HCEC 1CT (cell line): ENCODE results near the gene WIPF2.
"Not testable (repeated sequence)": the region's sequence is repeated elsewhere in the genome, so short reads cannot be mapped to it uniquely, and the experiment has no call there.

Experiments used
- DNase-seq: peaks from one replicate; pipeline ENCODE4 v3.0.0-alpha.2; 2017

The WIPF2 gene

GRCh38 chr17:40301315-40301714 lies 82.2 kb downstream of the WIPF2 start:
- DNase-seq = no peak

- peak; percentile 57 for DNase-seq
Measured at GRCh38 chr17:40303009-40303657, 84.0 kb downstream of the WIPF2 start.

GRCh38 chr17:40303708-40304551 lies 84.8 kb downstream of the WIPF2 start:
- no peak for DNase-seq

- peak; percentile 75 for DNase-seq
Measured at GRCh38 chr17:40304552-40304863, 85.4 kb downstream of the WIPF2 start.

- DNase-seq = not testable (repeated sequence)
Measured at GRCh38 chr17:40304866-40305265, 85.8 kb downstream of the WIPF2 start.

GRCh38 chr17:40306395-40306794 lies 87.3 kb downstream of the WIPF2 start:
- no peak for DNase-seq

GRCh38 chr17:40307001-40307730 lies 88.1 kb downstream of the WIPF2 start:
- DNase-seq = no peak

GRCh38 chr17:40307740-40308239 lies 88.7 kb downstream of the WIPF2 start:
- DNase-seq = no peak

GRCh38 chr17:40309031-40309948 lies 90.2 kb downstream of the WIPF2 start, which contains the start of gene RARA:
RARA (plus strand) TSS chr17:40309180; CDS start chr17:40331219, 22,039 bp downstream.
- no peak for DNase-seq

- no peak for DNase-seq
Measured at GRCh38 chr17:40309949-40310510, 90.9 kb downstream of the WIPF2 start.

- DNase-seq = no peak
Measured at GRCh38 chr17:40310882-40311391, 91.8 kb downstream of the WIPF2 start.

- peak; percentile 47 for DNase-seq
Measured at GRCh38 chr17:40311575-40311974, 92.5 kb downstream of the WIPF2 start.

GRCh38 chr17:40312131-40312731 lies 93.1 kb downstream of the WIPF2 start:
- no peak for DNase-seq

GRCh38 chr17:40312893-40313667 lies 94.0 kb downstream of the WIPF2 start:
- no peak for DNase-seq

- no peak for DNase-seq
Measured at GRCh38 chr17:40313668-40314583, 94.8 kb downstream of the WIPF2 start.

GRCh38 chr17:40314584-40314956 lies 95.5 kb downstream of the WIPF2 start:
- peak; percentile 88 for DNase-seq

GRCh38 chr17:40315206-40315605 lies 96.1 kb downstream of the WIPF2 start:
- no peak for DNase-seq

- DNase-seq = no peak
Measured at GRCh38 chr17:40315678-40316570, 96.8 kb downstream of the WIPF2 start.
